ENCODE measurements around the gene HSPBP1. TPM values are rescaled to one million over a fixed set of nuclear protein-coding genes. Genes with fewer than 3 reads are reported as not detected.

HSPBP1 gene
- total RNA-seq, 4 donors from 2014 or later: 28.5 to 44.0 (median 32.2) TPM

DNA sequence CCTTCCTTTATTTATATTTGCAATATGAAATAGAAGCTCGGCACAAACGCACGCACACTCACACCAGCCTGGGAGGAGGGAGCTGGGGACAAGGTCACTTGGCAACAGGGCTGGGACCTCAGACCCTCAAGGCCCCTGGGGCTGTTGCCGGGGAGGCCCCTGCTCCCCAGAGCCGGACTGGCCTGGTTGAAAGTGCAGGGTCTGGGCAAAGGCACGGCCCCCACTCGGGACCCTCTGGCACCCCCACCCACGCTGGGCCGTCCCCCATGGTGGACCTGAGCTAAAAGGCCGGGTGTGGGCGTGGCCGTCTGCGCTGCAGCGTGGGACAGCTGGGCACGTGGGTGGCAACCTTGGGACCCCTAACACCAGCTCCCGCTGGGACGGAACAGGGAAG lies 50.1 kb downstream of the HSPBP1 start:
- H3K36me3 ChIP-seq: peaks cover 44 to 90% (median 88%) of the 10 kb centered on the region in 4 donors

GRCh38 chr19:55229145-55229788 lies 50.6 kb downstream of the HSPBP1 start:
- no peak for TF ChIP-seq EP300 (IDR thresholded peaks at IDR 0.05)
- no peak for TF ChIP-seq POLR2A (IDR thresholded peaks at IDR 0.05; ENCODE audit: low read depth)
- TF ChIP-seq, protein P1, sequence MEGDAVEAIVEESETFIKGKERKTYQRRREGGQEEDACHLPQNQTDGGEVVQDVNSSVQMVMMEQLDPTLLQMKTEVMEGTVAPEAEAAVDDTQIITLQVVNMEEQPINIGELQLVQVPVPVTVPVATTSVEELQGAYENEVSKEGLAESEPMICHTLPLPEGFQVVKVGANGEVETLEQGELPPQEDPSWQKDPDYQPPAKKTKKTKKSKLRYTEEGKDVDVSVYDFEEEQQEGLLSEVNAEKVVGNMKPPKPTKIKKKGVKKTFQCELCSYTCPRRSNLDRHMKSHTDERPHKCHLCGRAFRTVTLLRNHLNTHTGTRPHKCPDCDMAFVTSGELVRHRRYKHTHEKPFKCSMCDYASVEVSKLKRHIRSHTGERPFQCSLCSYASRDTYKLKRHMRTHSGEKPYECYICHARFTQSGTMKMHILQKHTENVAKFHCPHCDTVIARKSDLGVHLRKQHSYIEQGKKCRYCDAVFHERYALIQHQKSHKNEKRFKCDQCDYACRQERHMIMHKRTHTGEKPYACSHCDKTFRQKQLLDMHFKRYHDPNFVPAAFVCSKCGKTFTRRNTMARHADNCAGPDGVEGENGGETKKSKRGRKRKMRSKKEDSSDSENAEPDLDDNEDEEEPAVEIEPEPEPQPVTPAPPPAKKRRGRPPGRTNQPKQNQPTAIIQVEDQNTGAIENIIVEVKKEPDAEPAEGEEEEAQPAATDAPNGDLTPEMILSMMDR (IDR thresholded peaks at IDR 0.05): no peak
- peaks cover 0 to 8% (median 0%) of the 10 kb centered on the region in 4 donors for H3K4me1 ChIP-seq
- H3K9me3 ChIP-seq: no peaks in the 10 kb centered on the region
- intact Hi-C loops (cut with DNase I): no loop called here
- H3K36me3 ChIP-seq: peaks cover 44 to 85% (median 83%) of the 10 kb centered on the region in 4 donors
- no peak overlapping the region for H3K27ac ChIP-seq (replicated peaks in 1 of 4)
- 97% methylated on average over 12 of the region's 18 CpGs for WGBS
- no peak for DNase-seq (ENCODE audit: extremely low spot score)
- no peaks in the 10 kb centered on the region for H3K27me3 ChIP-seq
- no peak overlapping the region for H3K4me3 ChIP-seq

More for the DNA sequence above, 50.1 kb downstream of the HSPBP1 start:
- Histone ChIP-seq H3K27ac (replicated peaks in 1 of 4) (no peak overlapping the region), H3K4me3 (no peak overlapping the region), H3K4me1 (peaks cover 0 to 8% (median 0%) of the 10 kb centered on the region in 4 donors), H3K27me3 (no peaks in the 10 kb centered on the region), H3K9me3 (no peaks in the 10 kb centered on the region)
- TF ChIP-seq POLR2A (IDR thresholded peaks at IDR 0.05; ENCODE audit: low read depth): no peak
- no peak for TF ChIP-seq POLR2AphosphoS5 (IDR thresholded peaks at IDR 0.05)
- TF ChIP-seq, protein P1 (IDR thresholded peaks at IDR 0.05): no peak
- no peak for TF ChIP-seq EP300 (IDR thresholded peaks at IDR 0.05)
- 80% methylated on average over 8 of the region's 17 CpGs for WGBS
- DNase-seq (ENCODE audit: extremely low spot score): no peak
- intact Hi-C loops (cut with DNase I): no loop called here

GRCh38 chr19:55228403-55229031 lies 51.4 kb downstream of the HSPBP1 start, which contains the start of gene TMEM86B:
Gene TMEM86B (minus strand): TSS chr19:55228763. CDS start chr19:55228741, 22 bp downstream.
- H3K4me3 ChIP-seq: no peak within 1 kb of the TSS
- TF ChIP-seq POLR2AphosphoS5 (IDR thresholded peaks at IDR 0.05) (no peak), POLR2A (IDR thresholded peaks at IDR 0.05; ENCODE audit: low read depth) (no peak), EP300 (IDR thresholded peaks at IDR 0.05) (no peak)
- TF ChIP-seq, protein P1 (IDR thresholded peaks at IDR 0.05): no peak
- no peak for DNase-seq (ENCODE audit: extremely low spot score)
- no peak within 1 kb of the TSS for H3K27ac ChIP-seq (replicated peaks in 1 of 4)
- intact Hi-C loops (cut with DNase I): no loop called here
- H3K9me3 ChIP-seq: no peaks in the 10 kb centered on the region
- H3K27me3 ChIP-seq: no peaks in the 10 kb centered on the region
- H3K4me1 ChIP-seq: peaks cover 0 to 8% (median 0%) of the 10 kb centered on the region in 4 donors
- WGBS: 91% methylated on average over 6 of the region's 12 CpGs
- H3K36me3 ChIP-seq: peaks cover 41 to 81% (median 78%) of the 10 kb centered on the region in 4 donors

DNA sequence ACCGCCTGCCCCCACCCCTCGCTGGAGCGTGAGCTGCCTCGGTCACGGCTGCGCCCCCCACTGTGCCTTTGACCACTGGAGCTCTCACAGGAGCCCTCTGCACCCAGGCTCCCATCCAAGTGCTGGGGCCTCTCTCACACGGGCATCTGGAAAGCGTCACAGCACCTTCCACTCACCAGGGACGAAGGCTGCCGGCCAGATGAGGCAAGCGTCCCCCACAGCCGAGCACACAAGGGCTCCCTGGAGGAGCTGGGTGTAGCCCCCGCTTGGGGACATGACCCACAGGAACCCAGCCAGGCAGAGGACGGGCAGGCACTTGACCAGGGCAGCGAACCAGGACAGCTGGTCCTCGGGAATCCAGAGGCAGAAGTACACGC lies 51.9 kb downstream of the HSPBP1 start:
- no peak for DNase-seq (ENCODE audit: extremely low spot score)
- WGBS: 64% methylated on average over 13 of the region's 17 CpGs
- peaks cover 37 to 76% (median 73%) of the 10 kb centered on the region in 4 donors for H3K36me3 ChIP-seq

DNA sequence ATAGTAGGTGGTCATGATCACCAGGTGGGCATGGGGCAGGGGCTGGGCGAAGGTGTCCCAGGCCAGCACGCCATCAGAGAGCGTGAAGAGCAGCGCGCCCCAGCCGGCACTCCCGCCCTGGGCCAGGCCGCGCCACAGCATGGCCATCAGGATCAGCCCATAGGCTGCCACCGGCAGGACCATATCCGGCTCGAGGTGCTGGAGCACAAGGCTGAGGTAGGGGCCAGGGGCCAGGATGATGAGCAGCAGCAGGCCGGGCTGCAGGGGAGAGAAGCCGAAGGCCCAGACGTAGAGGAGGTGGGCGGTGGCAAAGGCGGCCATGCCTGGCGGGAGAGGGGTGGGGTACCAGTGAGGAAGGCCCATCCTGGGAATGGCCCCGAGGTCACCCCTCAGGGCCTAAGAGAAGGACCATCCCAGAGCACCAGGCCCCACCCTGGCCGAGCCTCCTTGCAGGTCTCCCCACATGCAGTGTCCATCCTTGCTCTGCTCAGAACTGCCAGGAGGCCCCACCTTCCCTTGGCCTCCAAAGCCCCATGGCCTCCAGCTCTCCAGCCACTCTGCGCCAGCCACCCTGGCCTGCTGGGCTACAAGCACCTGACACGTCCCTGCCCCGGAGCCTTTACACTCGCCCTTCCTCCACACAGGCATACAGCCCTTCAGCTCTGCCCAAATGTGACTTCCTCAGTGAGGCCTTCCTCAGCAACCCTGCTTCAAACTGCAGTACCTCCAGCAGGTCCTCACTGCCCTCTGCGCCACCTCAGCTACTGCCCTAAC lies 52.5 kb downstream of the HSPBP1 start:
- H3K27me3 ChIP-seq: no peaks in the 10 kb centered on the region
- H3K9me3 ChIP-seq: no peaks in the 10 kb centered on the region
- peaks cover 33 to 70% (median 67%) of the 10 kb centered on the region in 4 donors for H3K36me3 ChIP-seq
- peaks cover 0 to 8% (median 0%) of the 10 kb centered on the region in 4 donors for H3K4me1 ChIP-seq
- no peak overlapping the region for H3K4me3 ChIP-seq
- TF ChIP-seq POLR2A (IDR thresholded peaks at IDR 0.05; ENCODE audit: low read depth) (no peak), POLR2AphosphoS5 (IDR thresholded peaks at IDR 0.05) (no peak), EP300 (IDR thresholded peaks at IDR 0.05) (no peak)
- TF ChIP-seq, protein P1 (IDR thresholded peaks at IDR 0.05): no peak
- no peak overlapping the region for H3K27ac ChIP-seq (replicated peaks in 1 of 4)
- DNase-seq (ENCODE audit: extremely low spot score): no peak
- intact Hi-C loops (cut with DNase I): no loop called here
- WGBS: 91% methylated on average over 13 of the region's 25 CpGs

More for the DNA sequence above, 51.9 kb downstream of the HSPBP1 start:
- no peak overlapping the region for H3K4me3 ChIP-seq
- no peaks in the 10 kb centered on the region for H3K9me3 ChIP-seq
- no peak for TF ChIP-seq EP300 (IDR thresholded peaks at IDR 0.05)
- no peaks in the 10 kb centered on the region for H3K27me3 ChIP-seq
- intact Hi-C loops (cut with DNase I): no loop called here
- H3K4me1 ChIP-seq: peaks cover 0 to 8% (median 0%) of the 10 kb centered on the region in 4 donors
- no peak overlapping the region for H3K27ac ChIP-seq (replicated peaks in 1 of 4)
